HT1080 (cell line): ENCODE data around the gene TMEM141. TPM values are rescaled to one million over a fixed set of nuclear protein-coding genes. Genes with fewer than 3 reads are reported as not detected.

Experiments
- DNase-seq: peaks from one replicate; pipeline ENCODE4 v3.0.0-alpha.2; 2015; ENCODE audit warnings: low read depth
- polyA plus RNA-seq, 2 experiments: library from polyadenylated mRNA; depleted of rRNA; stranded (reverse); fragments of >200 nt; gene quantifications; 2 replicates each; pipeline ENCODE4 v1.2.3, GENCODE V29; 2015
- total RNA-seq: library from RNA; depleted of rRNA; stranded (reverse); fragments of >200 nt; shearing (Covaris generic); gene quantifications from 2 replicates; pipeline ENCODE4 v1.2.3, GENCODE V29; 2014; rRNA removed

Gene TMEM141
- 52.5 and 71.5 TPM in 2 replicates for total RNA-seq
- 57.1 and 79.1 TPM in 2 replicates for polyA plus RNA-seq (2015; cell fraction: cytosol; rRNA removed)
- polyA plus RNA-seq (2015; cell fraction: nucleus; rRNA removed) = 28.5 and 45.1 TPM in 2 replicates

DNA sequence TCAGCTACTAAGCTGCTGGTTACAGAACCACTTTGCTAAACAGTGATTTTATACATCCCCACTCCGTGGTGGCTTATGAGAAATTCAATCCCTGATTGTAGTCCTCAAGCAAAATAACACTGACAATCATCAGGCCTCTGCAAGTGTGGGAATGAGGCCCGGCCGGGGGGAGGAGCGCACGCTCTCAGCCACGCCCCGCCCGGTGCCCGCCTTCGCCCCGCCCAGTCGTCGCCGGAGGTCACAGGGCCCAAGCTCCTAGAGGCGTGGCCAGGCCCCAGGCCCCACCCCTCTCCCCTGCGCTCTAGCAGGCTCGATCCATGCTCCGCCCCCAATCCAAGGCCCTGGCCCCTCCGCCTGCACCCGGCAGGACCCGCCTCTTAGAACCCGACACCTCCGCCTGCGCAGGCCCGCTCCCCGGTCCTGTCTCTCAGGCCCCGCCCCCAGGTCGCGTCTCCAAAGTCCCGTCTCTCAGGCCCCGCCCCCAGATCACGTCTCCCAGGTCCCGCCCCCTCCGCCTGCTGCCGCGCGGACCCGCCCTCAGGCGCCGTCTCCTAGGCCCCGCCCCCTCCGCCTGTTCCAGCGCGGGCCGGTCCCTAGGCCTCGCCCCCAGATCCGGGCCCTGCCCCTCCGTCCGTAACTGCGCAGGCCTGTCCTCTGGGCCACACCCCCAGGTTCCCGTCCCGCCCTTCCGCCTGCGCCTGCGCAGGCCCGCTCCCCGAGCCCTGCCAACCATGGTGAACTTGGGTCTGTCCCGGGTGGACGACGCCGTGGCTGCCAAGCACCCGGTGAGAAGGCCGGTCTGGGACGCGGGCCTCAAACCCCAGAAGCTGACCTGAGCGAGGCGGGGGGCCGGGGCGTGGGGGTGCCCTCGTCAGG is at the start of gene TMEM141:
TSS of gene TMEM141 (plus strand) at position 705 of the 876 bp plus-strand sequence. CDS start at position 732, 27 bp downstream.
- peak; percentile 97 for DNase-seq

DNA sequence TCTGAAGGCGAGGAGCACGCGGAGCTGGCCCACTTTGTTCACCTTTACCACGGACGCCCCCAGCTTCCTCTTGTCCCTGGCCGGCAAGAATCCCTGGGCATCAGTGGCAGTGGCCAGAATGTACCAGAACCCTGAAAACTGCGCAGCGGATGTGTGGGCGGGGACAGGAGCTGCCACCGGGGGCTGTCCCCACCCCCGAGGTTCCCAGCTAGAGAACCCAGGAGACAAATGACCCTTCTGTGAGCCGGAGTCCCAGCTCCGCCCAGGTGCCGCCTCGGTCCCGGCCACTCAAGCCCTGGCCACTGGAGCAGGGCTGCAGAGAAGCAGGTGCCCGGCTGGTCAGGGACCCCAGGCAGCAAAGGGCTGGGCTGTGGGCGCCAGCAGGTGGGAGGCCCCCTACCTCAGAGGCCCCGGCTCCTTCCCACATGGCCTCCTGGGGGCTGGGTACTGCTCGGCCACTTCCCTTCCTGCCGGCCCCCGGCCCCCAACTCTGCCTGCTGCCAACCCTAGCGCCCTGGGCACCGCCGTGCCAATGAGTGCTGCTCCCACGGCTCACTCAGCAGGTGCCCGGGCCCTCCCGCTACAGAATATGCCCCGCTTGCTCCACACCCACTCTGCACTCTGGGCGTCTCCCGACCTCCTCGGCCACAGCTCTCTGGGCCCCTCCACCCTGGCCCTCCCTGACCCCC is 49.1 kb upstream of the TMEM141 start:
- no peak for DNase-seq

DNA sequence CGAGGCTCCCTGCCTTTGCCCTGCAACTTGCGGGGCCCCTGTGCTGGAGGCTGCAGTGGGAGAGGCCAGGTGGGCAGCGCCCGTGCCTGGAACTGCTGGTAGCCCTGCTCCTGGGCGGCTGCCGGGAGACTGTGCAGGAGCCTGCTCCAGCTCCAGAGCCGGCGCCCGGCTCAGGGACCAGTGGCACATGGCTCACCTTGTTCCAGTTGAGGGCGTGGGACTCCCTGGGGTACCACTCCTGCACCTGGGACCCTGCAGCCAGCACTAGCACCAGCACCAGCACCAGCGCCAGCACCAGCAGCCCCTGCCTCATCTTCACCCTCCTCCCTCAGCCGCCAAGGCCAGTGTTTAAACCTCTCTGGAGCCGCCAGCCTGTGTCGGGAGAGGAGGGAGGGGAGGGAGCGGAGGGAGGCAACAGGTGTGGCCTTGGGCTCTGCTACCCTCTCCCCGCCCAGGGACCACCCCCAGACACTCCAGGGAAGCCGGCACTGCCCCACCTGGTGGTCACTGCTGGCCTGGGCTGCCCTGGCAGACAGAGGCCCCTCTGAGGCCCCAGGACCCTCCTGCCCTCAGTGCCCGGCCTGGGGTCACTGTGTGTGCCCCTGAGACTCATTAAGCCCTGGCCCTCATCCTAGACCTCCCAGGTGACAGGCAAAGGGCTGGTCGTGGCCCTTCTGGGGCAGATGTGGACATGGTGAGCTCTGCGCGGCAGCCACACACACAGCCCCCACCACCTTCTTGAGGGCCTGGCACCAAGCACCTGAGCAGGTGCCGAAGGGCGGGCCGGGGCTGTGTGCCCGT is 48.4 kb upstream of the TMEM141 start, which contains the start of gene LCN10:
TSS of gene LCN10 (minus strand) at position 350 of the 801 bp plus-strand sequence. CDS start at position 313, 37 bp downstream.
- no peak for DNase-seq

DNA sequence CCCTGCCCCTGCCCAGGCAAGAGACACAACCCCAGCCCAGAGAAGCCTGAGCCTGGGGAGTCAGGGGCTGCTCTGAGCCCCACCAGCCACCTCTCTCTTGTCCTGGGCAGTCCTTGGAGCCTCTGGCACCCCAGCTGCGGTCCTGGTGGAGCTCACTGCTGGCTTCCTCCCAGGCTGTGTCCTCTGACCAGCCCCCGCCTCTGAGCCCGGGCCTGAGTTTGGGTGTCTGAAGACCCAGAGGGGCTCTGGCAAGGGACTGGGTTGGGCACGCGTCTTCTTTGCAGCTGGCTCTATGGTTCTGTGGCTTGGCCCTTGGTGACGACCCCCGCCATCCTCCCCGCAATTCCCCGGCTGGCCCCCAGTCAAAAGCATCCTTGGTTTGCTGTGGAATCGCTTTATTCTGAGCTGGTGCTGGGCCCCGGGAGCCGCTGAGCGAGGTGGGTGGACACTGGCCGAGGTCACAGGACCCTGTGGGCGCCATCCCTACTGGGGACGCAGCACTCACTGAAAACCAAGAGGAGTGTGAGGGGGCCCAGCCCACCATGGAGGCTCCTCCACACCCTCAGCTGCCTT is 47.4 kb upstream of the TMEM141 start:
- DNase-seq = no peak

DNA sequence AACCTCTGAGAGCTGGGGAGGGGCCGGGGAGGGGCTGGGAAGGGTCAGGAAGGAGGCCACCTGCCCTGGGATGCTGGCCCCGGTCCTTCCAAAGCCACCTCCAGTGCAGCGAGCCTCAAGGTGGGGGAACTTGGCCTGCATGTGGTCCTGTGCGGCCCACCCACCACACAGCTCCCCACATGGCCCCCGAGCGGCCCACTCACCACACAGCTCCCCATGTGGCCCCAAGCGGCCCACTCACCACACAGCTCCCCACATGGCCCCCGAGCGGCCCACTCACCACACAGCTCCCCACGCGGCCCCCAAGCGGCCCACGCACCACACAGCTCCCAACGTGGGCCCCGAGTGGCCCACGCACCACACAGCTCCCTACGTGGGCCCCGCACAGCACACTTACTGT is 46.4 kb upstream of the TMEM141 start:
- no peak for DNase-seq

DNA sequence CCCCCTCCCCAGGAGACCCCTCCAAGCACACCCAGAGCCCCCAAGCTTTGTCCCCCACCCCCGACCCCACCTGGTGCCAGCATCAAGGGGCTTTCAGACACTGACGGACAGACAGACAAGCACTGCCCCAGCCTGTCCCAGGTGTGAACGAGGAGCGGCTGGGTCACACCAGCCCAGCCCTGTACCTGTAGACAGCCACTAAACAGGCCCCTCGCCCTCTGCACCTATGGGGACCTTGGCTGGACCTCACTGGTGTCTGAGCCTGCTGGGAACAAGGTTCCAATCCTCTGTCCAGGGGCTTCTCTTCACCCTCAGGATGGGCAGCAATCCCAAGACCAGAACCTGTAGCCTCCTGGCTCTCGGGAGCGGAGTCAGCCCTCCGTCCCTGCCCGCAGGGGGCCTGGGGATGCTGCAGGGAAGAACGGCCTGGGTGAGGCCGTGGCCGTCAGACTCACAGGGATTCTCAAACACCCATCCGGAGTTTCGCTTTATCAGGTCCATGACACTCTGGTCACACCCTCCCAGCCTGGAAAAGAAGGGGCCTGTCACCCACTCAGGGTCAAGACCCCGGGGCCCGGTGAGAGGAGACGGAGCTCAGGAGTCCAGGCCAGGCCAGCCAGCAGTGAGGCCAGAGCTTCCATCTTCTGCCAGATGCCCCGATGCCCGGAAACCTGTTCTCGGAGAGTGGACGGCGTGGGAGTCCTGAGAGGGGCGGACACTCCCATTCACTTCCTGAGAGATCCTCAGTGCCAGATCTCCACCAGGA is 45.6 kb upstream of the TMEM141 start:
- DNase-seq = no peak

DNA sequence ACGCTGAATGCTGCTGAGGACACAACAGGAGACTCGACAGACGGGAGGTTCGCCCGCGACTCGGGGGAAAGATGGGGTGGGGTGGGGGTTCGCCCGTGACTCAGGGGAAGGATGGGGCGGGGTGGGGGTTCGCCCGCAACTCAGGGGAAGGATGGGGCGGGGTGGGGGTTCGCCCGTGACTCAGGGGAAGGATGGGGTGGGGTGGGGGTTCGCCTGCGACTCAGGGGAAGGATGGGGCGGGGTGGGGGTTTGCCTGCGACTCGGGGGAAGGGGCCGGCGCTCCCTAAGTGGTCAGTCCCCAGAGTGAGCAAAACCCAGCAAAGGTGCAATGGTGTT is 45.0 kb upstream of the TMEM141 start:
- no peak for DNase-seq

DNA sequence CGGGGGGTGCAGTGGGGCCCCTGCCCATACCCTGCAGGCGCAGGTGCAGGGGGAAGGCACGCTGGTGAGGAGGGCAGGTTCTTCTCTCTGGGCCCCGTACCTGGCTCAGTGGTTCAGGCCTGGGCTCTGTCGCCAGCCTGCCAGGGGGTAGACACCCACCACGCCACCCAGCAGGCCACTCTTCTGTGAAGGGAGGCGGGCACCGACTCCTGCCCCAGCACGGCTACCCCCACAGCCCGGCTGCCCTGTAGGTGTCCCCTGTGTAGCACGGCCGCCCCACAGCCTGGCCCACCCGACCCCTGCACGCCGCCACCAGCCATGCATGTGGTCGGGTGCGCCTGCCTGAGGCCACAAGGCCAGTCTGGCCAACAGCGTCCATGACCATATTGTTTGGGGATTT is 44.5 kb upstream of the TMEM141 start:
- no peak for DNase-seq

DNA sequence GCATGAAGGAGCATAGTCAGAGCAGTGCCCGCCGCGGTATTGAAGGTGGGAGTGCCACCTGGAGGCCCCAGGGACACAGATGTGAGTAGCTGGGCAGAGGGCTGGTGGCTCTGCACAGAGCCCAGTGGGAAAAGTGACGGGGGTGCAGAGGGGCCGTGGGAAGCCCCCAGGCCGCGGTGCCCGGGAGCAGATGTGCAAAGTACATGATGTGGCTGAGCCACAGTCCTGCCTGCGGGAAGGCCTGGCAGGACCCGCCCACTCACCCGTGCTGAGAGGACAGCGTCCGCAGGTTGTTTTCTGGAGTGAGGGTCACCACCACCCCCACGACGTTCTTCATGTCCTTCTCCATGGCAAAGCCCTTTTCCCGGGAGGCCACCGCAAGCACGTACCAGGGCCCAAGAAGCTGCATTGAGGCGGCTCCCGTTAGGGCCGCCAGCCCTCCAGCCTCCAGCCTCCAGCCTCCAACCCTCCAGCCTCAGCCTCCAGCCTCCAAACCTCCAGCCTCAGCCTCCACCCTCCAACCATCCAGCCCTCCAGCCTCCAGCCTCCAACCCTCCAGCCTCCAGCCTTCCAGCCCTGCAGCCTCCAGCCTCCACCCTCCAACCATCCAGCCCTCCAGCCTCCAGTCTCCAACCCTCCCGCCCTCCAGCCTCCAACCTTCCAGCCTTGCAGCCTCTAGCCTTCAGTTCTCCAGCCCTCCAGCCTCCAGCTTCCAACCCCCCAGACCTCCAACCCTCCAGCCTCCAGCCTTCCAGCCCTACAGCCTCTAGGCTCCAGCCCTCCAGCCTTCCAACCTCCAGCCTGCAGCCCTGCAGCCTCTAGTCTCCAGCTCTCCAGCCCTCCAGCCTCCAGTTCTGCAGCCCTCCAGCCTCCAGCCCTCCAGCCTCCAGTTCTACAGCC is 43.7 kb upstream of the TMEM141 start:
- no peak for DNase-seq

DNA sequence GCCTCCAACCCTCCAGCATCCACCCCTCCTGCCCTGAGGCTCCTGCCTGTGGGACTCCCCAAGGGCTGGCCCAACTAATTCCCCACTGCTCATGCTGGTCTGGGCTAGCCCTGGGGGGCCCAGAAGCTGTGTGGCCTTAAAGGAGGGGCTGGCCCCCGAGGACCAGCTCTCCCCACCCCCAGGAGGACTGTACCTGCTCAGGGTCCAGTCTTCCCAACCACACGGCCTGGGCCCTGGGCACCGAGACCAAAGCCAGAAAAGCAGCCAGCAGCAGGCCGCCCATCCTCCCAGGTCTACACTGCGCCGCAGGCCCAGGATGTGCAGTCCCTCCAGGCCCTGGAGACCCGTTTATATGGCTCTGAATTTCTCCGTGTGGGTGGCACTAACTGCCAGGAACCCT is 42.9 kb upstream of the TMEM141 start, which contains the start of gene LCN6:
TSS of gene LCN6 (minus strand) at position 325 of the 400 bp plus-strand sequence. CDS start at position 283, 42 bp downstream.
- DNase-seq = no peak

DNA sequence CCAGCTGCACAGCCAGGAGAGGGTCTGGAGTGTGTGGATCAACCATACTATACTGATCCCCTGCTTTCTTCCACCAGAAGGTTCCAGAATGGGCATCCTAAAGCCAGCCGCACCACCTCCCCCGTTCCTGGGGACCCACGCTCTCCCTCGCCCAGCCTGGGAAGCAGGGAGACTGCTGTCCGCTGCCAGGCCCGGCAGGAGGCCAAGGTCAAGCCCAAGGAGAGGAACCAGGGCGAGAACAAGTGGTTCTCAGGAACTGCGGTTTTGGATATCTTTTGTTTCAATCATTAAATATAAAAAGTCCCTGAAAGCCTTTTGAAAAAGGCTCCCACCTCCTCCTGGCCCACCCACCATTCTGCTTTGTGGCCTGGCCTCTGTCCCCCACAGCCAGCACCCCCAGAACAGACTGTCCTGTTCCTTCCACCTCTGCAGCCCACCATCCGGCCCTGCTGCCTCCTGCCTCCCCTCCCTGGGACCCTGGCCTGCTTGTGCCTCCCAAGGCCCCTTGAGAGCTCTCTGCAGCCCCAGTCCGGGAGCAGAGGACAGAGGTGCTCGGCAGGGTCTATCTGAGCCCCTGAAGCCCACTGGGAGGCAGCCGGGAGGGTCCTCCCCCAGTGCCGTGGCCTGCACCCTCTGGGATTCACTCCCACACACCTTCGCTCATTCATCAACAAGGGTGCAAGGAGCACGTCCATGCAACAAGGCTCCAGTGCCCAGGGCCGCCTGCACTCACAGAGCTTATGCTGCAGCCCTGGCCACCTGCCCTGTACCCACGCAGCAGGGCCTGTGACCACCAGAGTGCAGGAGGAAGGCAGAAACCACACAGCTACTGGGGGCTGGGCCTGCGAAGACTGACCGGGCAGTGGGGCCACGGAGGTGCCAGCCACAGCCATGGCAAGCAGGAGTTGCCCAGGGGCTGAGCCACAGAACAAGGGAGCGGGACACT is 42.2 kb upstream of the TMEM141 start:
- DNase-seq = no peak

DNA sequence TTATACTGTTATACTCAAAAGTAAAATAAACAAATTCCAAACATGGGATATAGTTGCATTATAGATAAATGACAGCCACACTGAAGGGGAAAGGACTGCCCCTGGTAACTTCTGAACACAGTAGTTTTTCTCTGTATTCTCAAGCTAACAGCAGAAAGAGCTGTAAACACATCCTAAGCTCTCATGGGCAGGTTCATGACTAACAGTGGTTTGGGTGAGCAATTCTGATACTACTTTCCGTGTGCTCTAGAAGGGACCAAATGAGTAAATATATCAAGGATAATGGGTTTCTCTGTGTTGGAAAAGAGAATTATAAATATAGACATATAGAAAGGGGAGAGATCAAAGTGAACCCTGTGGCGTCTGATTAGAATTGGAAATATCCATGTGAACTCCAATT is 40.6 kb upstream of the TMEM141 start:
- no peak for DNase-seq

DNA sequence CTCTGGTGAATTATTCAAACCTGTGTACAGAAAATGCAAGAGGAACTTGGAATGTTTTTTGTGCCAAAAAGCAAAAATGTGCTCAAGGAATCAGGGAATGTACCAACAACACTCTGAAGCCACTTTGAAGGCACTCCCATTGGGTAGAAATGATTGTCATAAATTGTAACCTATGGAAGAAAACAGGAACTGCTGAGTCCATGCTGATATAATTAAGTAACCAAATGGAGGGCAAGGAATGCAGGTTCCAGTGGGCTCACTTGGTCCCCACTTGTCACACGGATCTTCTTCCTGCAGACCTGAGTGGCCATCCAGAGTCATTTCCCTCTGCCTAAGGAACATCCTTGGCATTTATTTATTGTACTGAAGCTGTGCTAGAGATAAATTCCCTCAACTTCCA is 39.9 kb upstream of the TMEM141 start:
- DNase-seq = no peak

DNA sequence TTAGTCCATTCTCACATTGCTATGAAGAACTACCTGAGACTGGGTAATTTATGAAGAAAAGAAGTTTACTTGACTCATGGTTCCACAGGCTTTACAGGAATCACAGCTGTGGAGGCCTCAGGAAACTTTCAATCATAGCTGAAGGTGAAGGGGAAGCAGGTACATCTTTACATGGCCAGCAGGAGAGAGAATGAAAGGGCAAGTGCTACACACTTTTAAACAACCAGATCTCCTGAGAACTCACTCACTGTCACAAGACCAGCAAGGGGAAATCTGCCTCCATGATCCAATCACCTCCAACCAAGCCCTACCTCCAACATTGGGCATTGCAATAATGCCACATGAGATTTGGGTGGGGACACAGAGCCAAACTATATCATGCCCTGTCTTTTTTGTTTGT is 39.3 kb upstream of the TMEM141 start:
- no peak for DNase-seq

DNA sequence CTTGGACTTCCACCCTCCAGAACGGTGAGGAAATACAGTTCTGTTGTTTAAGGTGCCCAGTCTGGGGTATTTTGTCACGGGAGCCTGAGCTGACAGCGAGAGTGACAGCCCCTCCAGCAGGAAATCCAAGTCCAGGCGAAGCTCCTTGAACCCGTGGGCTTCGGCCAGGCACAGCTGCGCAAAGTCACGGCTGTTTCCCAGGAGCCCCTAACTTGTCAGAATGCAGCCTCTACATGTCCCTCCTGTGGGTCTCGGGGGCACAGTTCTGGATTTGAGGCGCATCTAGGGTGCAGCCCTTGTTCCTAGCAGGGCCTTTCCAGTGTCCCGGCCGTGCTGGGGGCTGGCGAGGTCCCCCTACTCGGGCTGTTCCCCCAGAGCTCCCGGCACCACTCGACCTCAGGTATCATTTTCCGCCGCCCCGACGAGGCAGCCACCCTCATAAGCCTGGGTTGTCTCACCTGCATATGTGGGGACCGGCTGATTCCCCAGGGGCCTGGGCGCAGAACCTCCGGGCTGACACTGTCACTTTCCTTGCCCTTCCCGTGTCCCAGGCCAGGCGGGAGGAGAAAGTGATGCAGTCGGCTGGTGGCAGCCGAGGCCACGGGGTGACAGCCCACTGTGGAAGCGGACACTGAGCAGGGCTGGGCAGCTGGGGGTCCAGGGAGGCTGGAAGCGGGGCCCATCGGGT is 37.6 kb upstream of the TMEM141 start:
- no peak for DNase-seq

DNA sequence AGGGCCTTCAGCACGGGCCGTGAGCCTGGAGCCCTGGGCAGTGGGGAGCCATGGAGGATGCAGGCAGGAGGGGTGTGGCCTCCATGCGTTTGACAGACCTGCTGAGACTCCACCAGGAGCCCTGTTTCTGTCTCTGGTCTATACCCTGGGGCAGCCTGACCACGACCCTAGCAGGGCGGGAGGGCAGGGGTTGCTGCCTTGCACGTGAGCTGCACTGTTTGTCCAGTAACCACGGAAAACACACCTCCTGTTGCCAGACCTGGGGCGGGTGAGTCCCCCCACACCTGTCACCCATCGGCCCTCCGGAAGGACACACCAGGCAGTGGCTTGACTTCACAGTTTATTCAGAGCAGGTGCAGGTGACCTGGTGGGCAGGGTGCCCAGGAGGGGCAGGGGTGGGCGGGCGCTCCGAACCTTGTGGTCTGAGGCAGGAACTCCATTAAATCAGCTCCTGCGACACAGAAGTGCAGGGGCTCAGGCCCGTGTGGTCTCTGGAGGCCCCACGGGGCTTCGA is 37.0 kb upstream of the TMEM141 start:
- no peak for DNase-seq

DNA sequence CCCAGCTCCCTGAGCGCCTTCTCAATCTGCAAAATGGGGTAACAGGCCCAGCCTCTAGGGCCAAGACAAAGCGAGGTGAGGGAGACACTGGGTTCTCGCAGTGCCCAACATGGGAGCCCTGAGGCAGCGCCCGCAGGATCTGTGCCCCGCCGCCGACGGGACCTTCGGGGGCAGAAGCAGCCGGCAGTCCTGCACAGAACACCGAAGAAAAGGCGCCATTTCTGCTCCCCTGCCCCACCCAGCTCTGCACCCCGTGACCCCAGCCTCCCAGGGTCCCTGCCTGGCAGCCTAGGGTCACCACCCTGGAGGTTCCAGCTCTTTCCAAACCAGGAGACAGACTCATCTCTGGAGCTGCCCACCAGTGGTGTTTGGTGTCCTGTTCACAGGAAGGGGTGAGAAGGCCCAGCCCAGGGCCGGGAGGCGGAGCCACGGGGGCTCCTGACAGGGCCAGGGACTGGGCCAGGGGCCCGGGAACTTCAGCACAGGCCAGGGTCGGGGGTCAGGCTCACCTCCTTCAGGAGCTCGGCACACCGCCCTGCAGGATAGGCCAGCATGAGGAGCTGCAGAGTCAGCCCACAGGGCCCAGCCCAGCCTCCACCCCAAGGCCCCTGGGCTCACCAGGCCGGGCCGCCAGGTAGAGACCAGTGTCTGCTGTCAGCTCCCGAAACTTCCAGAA is 36.4 kb upstream of the TMEM141 start:
- DNase-seq = no peak
